SK-N-MC (cell line): ENCODE measurements around the gene OCEL1.

Source experiments
- EZH2 ChIP-seq: fragments of 200-600 bp; sonication (generic); IDR thresholded peaks from one replicate; pipeline ENCODE4 v1.6.1; 2017; ENCODE audit warnings: antibody characterized with exemption
- POLR2AphosphoS5 ChIP-seq: IDR thresholded peaks from 2 replicates; pipeline ENCODE4 v1.6.1; 2012; ENCODE audit warnings: mild to moderate bottlenecking, low read depth, low read length, borderline replicate concordance

DNA sequence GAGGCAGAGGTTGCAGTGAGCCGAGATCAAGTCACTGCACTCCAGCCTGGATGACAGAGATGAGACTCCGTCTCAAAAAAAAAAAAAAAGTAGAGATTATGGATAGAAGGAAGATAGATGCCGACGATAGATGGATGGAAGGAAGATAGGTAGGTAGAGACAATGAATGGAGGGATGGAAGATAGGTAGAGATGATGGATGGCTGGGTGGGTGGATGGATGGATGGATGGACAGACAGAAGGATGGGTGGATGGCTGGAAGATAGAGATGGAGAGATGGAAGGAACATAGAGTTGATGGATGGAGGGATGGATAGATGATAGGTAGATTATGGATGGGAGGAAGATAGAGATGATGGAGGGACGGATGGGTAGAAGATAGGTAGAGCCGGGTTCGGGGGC lies 29.4 kb upstream of the OCEL1 start:
- TF ChIP-seq POLR2AphosphoS5 (no peak), EZH2 (no peak)
